T-helper 17 cell (primary cell): ENCODE measurements around the gene PRAMEF5. TPM values are rescaled to one million over a fixed set of nuclear protein-coding genes. Genes with fewer than 3 reads are reported as not detected.
"Not testable (repeated sequence)": the region's sequence is repeated elsewhere in the genome, so short reads cannot be mapped to it uniquely, and the experiment has no call there.

Source experiments
- ATAC-seq: fragments of 150-1000 bp; cut with Tn5 transposase; 2 replicates; pipeline ENCODE4 v1.10.0; 2021; ENCODE audit warnings: mild to moderate bottlenecking, moderate library complexity
- DNase-seq, 3 donors: peaks; one replicate each; pipeline versions ENCODE4 v3.0.0 to v3.0.0-alpha.2; 2020 to 2021
- H3K9me3 ChIP-seq: one replicate; pipeline ENCODE4 v1.7.0; 2013; ENCODE audit warnings: low read length, mild to moderate bottlenecking; ENCODE audit not compliant: control insufficient read depth, poor library complexity, severe bottlenecking
- H3K27ac Mint-ChIP-seq: one replicate; pipeline ENCODE4 v1.8.0; 2022; ENCODE audit warnings: mild to moderate bottlenecking, moderate library complexity, mixed read lengths
- H3K27me3 Mint-ChIP-seq: one replicate; pipeline ENCODE4 v1.8.0; 2022; ENCODE audit warnings: mixed read lengths
- H3K36me3 Mint-ChIP-seq: one replicate; pipeline ENCODE4 v1.8.0; 2022; ENCODE audit warnings: low read depth, mixed read lengths
- H3K4me1 Mint-ChIP-seq: one replicate; pipeline ENCODE4 v1.8.0; 2022; ENCODE audit warnings: mild to moderate bottlenecking, mixed read lengths
- H3K4me3 Mint-ChIP-seq: one replicate; pipeline ENCODE4 v1.8.0; 2022; ENCODE audit warnings: mild to moderate bottlenecking, moderate library complexity, mixed read lengths
- total RNA-seq, 4 donors: library from RNA in 2 of 4; stranded (reverse) in 2 of 4; gene quantifications; one replicate each; pipeline ENCODE4 v1.2.3 and lab custom pipeline; 2022 to 2026

PRAMEF5 gene
- total RNA-seq, 2 donors from 2014 or later, result not detected

DNA sequence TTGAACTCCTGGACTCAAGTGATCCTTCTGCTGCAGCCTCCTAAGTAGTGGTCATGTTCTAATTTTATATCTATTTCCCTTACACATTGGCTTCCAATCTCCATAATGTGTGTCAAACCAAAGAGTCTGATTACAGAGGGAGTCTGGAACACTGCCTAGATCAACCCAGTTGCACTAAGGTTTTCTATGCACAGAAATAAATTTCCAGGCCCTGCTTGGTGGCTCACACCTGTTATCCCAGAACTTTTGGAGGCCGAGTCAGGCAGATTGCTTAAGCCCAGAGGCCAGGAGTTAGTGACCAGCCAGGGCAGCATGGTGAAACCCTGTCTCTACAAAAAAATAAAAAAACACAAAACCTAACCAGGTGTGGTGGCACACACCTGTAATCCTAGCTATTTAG is 19.9 kb upstream of the PRAMEF5 start:
- not testable (repeated sequence) for H3K4me3 Mint-ChIP-seq, DNase-seq, ATAC-seq, H3K9me3 ChIP-seq, H3K4me1 Mint-ChIP-seq, H3K27ac Mint-ChIP-seq, H3K36me3 Mint-ChIP-seq
- H3K27me3 Mint-ChIP-seq, result peaks cover 51% of the 10 kb centered on the region

DNA sequence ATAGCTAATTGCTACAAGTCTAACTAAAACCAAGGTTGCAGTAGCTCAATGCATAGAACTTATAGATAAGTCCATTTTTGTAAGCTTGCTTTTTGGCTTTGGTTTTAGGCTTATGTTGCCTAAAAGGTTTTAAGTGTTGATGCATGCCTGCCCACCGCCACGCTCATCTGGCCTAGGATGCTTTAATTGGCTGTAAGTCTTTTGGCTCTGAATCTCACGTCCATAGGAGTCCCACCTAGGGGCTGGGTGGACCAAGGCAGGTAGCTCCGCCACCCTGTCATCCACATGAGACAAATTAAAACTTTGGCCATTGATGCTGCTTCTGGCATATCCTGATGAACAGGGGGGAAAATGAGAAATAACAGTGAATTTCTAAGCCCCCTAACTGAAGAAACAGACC is 16.4 kb upstream of the PRAMEF5 start:
- not testable (repeated sequence) for DNase-seq, ATAC-seq, H3K4me3 Mint-ChIP-seq, H3K4me1 Mint-ChIP-seq, H3K9me3 ChIP-seq, H3K36me3 Mint-ChIP-seq, H3K27ac Mint-ChIP-seq
- peaks cover 67% of the 10 kb centered on the region for H3K27me3 Mint-ChIP-seq

DNA sequence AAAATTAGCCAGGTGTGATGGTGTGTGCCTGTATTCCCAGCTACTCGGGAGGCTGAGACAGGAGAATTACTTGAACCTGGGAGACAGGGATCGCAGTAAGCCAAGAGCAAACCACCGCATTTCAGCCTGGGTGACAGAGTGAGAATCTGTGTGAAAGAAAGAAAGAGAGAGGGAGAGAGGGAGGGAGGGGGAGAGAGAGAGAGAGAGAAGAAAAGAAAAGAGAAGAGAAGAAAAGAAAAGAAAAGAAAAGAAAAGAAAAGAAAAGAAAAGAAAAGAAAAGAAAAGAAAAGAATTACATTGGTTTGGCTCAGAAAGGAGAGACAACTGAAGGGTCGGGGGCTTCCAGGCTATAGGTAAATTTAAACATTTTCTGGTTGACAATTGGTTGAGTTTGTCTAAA is 14.4 kb upstream of the PRAMEF5 start:
- not testable (repeated sequence) for H3K36me3 Mint-ChIP-seq, H3K4me3 Mint-ChIP-seq, ATAC-seq, H3K9me3 ChIP-seq, H3K27ac Mint-ChIP-seq, DNase-seq, H3K4me1 Mint-ChIP-seq
- peaks cover 68% of the 10 kb centered on the region for H3K27me3 Mint-ChIP-seq

DNA sequence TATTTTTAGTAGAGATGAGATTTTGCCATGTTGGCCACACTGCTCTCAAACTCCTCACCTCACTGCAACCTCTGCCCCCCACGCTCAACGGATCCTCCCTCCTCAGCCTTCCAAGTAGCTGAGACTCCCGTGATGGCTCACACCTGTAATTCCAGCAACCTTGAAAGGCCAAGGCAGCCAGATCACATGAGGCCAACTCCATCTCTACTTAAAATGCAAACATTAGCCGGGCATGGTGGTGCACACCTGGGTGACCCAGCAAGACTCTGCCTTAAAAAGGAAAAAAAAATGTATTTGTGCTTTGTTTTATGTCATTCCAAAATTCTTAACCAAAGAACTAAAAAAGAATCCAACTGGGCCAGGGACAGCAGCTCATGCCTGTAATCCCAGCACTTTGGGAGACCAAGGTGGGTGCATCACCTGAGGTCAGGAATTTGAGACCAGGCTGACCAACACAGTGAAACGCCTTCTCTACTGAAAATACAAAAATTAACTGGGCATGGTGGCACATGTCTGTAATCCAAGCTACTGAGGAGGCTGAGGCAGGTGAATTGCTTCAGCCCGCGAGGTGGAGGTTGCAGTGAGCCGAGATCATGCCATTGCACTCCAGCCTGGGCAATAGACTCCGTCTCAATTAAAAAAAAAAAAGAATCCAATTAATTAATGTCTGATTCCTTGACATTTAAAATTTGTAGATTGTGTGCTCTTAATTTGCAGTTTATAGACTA is 10.3 kb upstream of the PRAMEF5 start:
- H3K4me3 Mint-ChIP-seq, H3K27ac Mint-ChIP-seq, ATAC-seq, H3K36me3 Mint-ChIP-seq, DNase-seq, H3K9me3 ChIP-seq, H3K4me1 Mint-ChIP-seq: not testable (repeated sequence)
- peaks cover 62% of the 10 kb centered on the region for H3K27me3 Mint-ChIP-seq

DNA sequence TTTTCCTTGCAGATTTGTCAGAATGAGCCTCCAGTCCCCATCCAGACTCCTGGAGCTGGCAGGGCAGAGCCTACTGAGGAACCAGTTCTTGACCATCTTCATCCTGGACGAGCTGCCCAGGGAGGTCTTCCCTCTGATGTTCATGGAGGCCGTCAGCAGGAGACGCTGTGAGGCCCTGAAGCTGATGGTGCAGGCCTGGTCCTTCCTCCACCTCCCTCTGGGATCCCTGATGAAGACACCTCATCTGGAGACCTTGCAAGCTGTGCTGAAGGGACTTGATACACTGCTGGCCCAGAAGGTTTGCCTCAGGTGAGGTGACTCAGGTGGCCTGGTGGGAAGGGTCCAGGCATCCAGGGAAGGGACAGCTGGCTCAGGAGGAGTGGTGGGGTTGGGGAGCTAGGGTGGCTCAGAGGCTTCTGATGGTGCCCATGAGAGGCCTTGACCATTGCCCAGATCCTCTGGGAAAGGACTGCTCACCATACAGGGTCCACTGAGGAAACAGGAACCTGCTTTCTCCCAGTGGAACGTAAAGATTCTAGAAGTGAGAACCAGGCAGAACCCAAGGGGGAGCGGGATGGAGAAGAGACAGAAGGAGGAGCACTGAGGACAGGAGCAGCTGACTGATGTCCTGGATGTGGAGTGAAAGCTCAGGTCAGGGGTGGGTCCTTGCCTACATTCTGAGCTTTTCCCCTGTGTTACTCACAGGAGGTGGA is 8.0 kb upstream of the PRAMEF5 start:
- not testable (repeated sequence) for H3K27ac Mint-ChIP-seq, H3K4me1 Mint-ChIP-seq, H3K9me3 ChIP-seq, DNase-seq, H3K4me3 Mint-ChIP-seq, ATAC-seq, H3K36me3 Mint-ChIP-seq
- peaks cover 41% of the 10 kb centered on the region for H3K27me3 Mint-ChIP-seq

DNA sequence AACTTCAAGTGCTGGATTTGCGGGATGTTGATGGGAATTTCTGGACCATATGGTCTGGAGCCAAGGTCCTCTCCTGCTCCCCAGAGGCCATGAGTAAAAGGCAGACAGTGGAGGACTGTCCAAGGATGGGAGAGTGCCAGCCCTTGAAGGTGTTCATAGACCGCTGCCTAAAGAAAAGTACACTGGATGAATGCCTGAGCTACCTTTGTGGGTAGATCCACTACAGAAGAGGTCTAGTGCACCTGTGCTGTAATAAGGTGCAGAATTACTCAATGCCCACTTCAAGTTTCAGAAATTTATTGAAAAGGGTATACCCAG is 7.5 kb upstream of the PRAMEF5 start:
- H3K27ac Mint-ChIP-seq, H3K36me3 Mint-ChIP-seq, DNase-seq, H3K4me3 Mint-ChIP-seq, H3K9me3 ChIP-seq, ATAC-seq, H3K4me1 Mint-ChIP-seq: not testable (repeated sequence)
- peaks cover 36% of the 10 kb centered on the region for H3K27me3 Mint-ChIP-seq

DNA sequence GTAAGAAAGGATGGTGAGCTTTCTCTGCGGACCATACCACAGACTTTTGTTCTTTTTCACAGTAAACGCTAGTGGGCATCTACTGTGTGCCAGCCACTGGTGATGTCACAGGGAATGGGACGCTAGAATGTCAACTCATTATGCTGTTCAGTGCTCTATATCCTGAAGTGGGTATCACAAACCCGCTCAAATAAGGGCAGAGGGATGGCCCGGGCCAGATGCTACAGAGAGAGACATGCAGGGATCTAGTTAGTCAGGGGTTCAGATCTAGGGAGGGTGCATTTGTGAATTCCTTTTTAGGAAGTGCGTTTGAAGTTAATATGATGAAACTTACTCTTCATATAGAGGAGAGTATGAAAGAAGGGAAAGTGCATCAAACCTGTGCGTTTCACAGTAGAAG is 6.9 kb upstream of the PRAMEF5 start:
- H3K27me3 Mint-ChIP-seq, result peaks cover 34% of the 10 kb centered on the region
- ATAC-seq, H3K9me3 ChIP-seq: not testable (repeated sequence)

DNA sequence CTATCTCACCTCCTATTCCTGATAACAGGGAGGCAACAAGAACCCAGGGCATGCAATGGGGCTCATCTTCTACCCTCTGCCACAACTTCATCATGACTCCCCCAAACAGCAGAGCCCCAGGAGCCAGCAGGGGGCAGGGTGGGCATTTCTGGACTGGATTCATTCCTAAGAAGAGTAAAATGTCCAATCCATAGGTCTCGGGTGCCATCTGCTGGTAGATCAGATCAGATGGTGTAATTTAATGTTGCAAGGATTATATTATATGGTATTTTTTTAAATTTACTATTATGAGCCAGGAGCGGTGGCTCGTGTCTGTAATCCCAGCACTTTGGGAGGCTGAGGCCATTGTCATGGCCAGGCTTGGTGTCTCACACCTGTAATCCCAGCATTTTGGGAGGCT is 11.1 kb downstream of the PRAMEF5 start:
- ATAC-seq, DNase-seq, H3K27me3 Mint-ChIP-seq, H3K4me3 Mint-ChIP-seq, H3K27ac Mint-ChIP-seq, H3K36me3 Mint-ChIP-seq, H3K4me1 Mint-ChIP-seq, H3K9me3 ChIP-seq: not testable (repeated sequence)

More for the DNA sequence above, 6.9 kb upstream of the PRAMEF5 start:
- not testable (repeated sequence) for H3K36me3 Mint-ChIP-seq, DNase-seq, H3K4me3 Mint-ChIP-seq, H3K27ac Mint-ChIP-seq, H3K4me1 Mint-ChIP-seq

DNA sequence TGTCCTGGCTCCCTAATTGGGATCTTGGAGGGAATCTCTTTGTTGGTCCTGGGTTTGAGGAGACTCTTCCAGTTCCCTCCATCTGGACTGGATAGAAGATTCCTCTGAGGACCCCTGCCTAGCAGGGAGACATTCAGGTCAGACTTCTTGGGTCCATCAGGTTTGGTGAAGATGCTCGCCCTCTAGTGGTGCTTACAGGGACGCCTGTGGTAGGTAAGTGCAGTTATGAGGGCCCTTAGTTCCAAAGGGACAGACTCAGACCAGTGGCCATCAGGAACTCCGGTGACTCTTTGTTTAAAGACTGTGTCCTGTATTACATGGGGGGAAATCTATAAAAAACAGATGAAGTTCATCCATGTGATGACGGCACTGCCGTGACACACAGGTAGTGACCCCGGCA is 23.0 kb downstream of the PRAMEF5 start:
- not testable (repeated sequence) for H3K4me3 Mint-ChIP-seq, H3K4me1 Mint-ChIP-seq, ATAC-seq, H3K27ac Mint-ChIP-seq, H3K36me3 Mint-ChIP-seq, DNase-seq, H3K9me3 ChIP-seq, H3K27me3 Mint-ChIP-seq

DNA sequence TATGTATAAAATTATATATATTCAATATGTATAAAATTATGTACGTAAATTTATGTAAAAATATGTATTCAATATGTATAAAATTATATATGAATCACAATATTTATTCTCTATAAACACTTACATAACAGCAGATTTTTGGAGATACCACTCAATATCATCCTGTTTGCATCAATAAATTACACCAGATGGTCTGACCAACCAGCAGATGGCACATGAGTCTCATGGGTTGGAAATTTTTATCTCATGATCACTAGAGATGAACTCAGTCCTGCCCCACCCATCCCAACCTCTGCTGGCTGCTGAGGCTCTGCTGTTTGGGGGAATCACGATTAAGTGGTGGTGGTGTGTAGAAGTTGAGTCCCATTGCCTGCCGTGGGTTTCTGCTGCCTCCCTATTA is 25.6 kb downstream of the PRAMEF5 start:
- not testable (repeated sequence) for H3K27me3 Mint-ChIP-seq, H3K27ac Mint-ChIP-seq, H3K4me1 Mint-ChIP-seq, ATAC-seq, DNase-seq, H3K9me3 ChIP-seq, H3K4me3 Mint-ChIP-seq, H3K36me3 Mint-ChIP-seq

DNA sequence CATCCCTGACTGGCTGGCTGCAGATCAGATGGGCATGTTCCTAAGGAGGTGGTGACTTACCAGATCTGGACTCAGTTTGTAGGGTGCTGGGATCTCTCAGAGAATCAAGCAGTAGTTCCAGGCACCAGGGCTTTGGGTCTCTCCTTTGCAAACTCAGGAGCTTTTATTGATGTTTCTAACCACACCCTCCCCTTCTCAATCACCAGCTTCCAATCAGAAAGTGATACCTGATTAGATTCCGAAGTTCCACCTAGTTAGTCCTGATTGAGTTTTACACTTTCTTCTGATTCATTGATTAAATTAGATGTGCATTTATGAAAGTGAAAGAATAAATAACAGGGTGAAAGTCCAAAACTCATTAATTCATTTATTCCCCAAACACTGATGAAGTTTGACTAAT is 31.0 kb downstream of the PRAMEF5 start, which contains the start of gene PRAMEF8:
TSS of gene PRAMEF8 (minus strand) at position 101 of the 400 bp plus-strand sequence. CDS start 1,046 bp downstream, outside the sequence.
- not testable (repeated sequence) for H3K4me3 Mint-ChIP-seq, H3K36me3 Mint-ChIP-seq, H3K4me1 Mint-ChIP-seq

DNA sequence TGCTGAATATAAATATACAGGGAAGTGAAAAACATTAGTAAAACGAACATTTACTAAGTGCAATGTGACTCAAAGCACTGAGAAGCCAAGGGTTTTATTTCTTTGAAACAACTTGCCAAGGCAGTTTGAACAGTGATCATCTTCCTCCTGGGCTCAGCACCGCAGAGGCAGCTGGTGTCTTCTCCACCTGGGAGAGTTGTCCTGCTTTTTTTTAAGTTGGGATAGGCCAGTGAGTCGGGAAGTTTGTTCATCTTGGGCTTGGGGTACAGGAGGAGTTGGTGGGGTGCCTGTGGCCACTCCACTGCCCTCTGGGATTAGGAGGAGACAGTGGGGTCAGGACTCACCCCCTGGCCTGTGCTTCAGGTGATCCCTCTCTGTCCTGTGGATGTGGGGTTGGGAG is 35.0 kb downstream of the PRAMEF5 start:
- not testable (repeated sequence) for H3K36me3 Mint-ChIP-seq, H3K4me3 Mint-ChIP-seq, DNase-seq, H3K27me3 Mint-ChIP-seq, H3K27ac Mint-ChIP-seq, H3K4me1 Mint-ChIP-seq, H3K9me3 ChIP-seq, ATAC-seq

More for the DNA sequence above, 31.0 kb downstream of the PRAMEF5 start, which contains the start of gene PRAMEF8:
- H3K27me3 Mint-ChIP-seq, H3K9me3 ChIP-seq, H3K27ac Mint-ChIP-seq, ATAC-seq, DNase-seq: not testable (repeated sequence)

DNA sequence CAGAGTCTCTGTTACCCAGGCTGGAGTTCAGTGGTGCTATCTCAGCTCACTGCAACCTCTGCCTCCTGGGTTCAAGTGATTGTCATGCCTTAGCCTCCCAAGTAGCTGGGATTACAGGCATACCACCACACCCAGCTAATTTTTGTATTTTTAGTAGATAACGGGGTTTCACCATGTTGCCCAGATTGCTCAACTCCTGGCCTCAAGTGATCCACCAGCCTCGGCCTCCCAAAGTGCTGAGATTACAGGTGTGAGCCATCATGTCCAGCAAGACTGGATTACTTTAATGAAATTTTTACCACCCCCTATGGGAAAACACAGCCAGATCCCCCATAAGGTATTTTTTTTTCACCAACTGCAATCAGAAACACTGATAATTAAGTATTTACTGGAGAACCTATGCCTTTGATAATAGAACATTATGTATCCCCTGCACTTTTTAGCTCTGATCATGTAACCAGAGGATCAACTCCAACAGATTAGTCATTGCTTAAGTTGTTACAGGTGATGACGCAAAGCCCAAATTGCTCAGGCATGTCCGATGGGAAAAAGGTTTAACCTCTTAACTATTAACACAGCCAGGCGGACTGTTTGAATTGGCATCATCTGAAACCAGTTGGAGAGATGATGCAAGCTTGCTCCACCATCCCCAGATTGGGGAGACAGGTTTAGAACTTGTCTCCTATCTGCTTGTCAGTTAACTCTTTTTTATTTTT is 43.4 kb downstream of the PRAMEF5 start:
- H3K36me3 Mint-ChIP-seq, H3K4me1 Mint-ChIP-seq, H3K27me3 Mint-ChIP-seq, ATAC-seq, H3K9me3 ChIP-seq, DNase-seq, H3K27ac Mint-ChIP-seq, H3K4me3 Mint-ChIP-seq: not testable (repeated sequence)
